Stimulated activated CD8-positive, alpha-beta memory T cell treated with anti-CD3 and anti-CD28 coated beads, Interleukin-15, amount 100 ng/mL, for 48 hours (primary cell): ENCODE data around the gene SMCO2.

Source experiments
- DNase-seq, 2 donors: peaks; one replicate each; pipeline ENCODE4 v3.0.0-alpha.2; 2020; ENCODE audit warnings: low read depth in 2 of 2

The SMCO2 gene

GRCh38 chr12:27446436-27446835 lies at the start of gene SMCO2:
SMCO2 (plus strand) TSS chr12:27446736; CDS start chr12:27470632, 23,896 bp downstream.
- no peak for DNase-seq

DNA sequence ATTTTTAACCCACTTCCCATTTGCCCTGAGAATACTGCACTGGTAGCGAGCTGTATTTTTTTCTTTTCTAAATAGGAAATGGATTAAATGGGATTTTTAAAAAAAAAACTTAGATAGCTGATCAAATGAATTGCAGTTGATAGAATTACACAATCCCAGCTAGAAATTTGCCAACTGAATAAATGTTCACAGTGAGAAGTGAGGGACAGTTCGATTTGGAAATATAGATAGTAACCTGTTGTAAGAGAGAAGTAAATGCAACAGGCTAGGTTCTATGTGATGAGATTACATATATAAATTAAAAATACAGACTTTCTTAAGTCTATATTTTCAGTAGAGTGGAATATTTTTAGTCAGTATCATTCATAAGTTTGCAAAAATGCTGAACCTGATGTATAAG lies 48.1 kb upstream of the SMCO2 start:
- DNase-seq: no peak

DNA sequence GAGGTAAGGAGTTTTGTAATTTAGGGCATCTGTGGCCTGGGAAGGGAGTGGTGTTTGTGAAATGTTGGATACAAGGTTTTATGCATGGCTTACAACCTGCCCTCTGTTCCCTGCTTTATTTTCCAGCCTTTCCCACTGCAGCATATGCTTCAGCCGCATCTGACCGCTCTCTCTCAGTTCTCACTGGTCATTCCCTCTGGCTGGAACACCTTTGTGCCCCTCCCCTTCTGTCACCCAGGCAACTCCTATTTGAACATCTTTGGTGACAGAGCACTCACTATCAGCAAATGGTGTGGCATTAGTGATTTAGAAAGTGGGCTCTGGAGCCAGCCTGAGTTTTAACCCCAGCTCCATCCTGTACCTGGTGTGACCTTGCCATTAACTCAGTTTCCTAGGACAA lies 47.5 kb upstream of the SMCO2 start:
- DNase-seq: no peak

DNA sequence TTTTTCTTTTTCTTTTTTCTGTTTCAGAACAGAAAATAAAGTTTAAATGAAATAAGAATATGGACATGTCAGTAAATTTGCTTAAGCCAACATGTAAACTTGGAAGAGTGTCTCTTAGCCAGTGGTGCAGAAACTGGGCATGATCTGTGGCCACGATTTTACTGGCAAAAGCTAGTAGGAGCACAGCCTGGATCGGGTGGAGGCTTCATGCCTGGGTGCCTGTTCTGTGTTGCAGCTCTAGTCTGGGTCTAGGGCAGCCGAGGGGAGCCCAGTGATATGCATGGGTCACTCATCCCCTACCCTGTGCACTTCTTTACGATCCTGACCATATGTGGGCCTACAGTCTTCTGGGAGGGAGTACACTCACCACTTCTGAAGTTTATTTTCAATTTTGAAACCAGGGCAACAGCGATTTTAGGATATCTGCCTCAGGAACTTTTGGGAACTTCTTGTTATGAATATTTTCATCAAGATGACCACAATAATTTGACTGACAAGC lies 45.6 kb upstream of the SMCO2 start:
- DNase-seq: no peak

GRCh38 chr12:27412047-27412446 lies 34.5 kb upstream of the SMCO2 start:
- no peak for DNase-seq

- no peak for DNase-seq
These were observed 23.8 kb upstream of the SMCO2 start for GRCh38 chr12:27422697-27423096.

GRCh38 chr12:27424631-27425230 lies 21.8 kb upstream of the SMCO2 start:
- DNase-seq: no peak

GRCh38 chr12:27425306-27425705 lies 21.2 kb upstream of the SMCO2 start:
- DNase-seq: no peak

GRCh38 chr12:27426743-27427487 lies 19.6 kb upstream of the SMCO2 start:
- DNase-seq: no peak

DNA sequence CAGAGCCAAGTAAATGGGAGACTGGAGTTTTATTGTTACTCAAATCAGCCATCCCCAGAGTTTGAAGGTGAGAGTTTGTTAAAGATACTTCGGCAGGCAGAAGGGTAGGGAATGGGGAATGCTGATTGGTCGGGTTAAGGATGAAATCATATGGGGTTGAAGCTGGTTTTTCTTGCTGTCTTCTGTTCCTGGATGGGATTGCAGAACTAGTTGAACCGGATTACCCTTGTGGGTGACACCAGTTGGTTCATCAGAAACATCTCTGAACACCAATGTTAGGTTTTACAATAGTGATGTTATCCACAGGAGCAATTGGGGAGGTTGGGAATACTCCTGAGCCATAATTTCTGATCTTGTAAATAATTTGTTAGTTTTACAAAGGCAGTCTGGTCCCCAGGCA lies 18.7 kb upstream of the SMCO2 start:
- no peak for DNase-seq

GRCh38 chr12:27428466-27428865 lies 18.1 kb upstream of the SMCO2 start:
- no peak for DNase-seq

DNA sequence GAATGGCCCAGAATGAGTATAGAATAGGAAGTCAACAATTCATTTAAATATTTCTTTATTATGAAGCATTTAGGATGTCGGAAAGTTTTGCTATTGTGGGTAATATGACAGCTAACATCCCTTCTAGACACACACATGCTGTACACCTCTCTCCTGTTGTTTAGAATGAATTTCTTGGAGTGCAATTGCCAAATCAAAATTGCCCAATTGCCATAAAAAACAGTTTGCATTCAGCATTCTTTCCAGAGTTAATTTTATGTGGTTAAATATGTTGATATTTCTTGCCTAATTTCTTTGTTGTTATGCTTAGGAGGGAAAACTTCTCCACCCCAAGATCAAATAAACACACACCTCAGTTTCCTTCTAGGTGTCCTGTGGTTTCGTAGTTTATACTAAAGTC lies 16.9 kb upstream of the SMCO2 start:
- no peak for DNase-seq

GRCh38 chr12:27431185-27431584 lies 15.4 kb upstream of the SMCO2 start:
- DNase-seq: no peak

GRCh38 chr12:27434673-27435565 lies 11.6 kb upstream of the SMCO2 start:
- no peak for DNase-seq

- no peak for DNase-seq
These were observed 10.5 kb upstream of the SMCO2 start for GRCh38 chr12:27436029-27436428.

DNA sequence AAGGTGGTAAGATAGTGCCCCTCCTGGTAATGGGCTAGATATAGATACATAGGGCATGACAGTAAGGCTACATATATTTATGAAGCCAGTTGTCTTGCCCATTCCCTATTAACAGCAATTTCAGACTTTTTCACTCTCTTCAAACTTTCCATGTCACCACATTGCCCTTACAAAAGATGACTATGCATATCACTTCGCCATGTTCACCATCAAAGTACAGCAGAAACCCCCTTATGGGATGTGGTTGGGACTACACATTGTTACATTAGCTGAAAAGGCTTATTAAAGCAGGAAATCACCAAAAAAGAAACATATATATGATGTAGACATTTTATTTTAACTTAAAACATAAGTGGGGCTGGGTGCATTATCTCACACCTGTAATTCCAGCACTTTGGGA lies 9.8 kb upstream of the SMCO2 start:
- DNase-seq: no peak

- no peak for DNase-seq
These were observed 8.7 kb upstream of the SMCO2 start for GRCh38 chr12:27437839-27438238.

DNA sequence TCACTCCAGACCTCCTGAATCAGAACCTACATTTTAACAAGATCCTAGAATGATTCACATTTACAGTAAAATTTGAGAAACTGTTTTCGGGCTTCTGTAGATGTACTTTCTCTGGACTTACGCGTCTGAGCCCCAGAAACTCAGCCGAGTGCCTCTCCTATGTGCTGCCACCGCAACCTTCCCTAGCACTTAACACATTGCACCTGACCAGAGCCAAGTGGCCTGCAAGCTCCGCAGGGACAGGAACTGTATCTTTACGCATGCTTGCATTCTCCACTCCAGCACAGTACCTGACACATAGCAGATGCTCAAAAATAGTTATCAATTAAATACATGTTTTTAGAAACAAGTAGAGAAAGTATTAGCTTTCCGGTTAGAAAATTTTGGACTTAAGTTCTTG lies 1.2 kb downstream of the SMCO2 start:
- no peak for DNase-seq

- DNase-seq: no peak
These were observed 2.5 kb downstream of the SMCO2 start for GRCh38 chr12:27449026-27449425.

DNA sequence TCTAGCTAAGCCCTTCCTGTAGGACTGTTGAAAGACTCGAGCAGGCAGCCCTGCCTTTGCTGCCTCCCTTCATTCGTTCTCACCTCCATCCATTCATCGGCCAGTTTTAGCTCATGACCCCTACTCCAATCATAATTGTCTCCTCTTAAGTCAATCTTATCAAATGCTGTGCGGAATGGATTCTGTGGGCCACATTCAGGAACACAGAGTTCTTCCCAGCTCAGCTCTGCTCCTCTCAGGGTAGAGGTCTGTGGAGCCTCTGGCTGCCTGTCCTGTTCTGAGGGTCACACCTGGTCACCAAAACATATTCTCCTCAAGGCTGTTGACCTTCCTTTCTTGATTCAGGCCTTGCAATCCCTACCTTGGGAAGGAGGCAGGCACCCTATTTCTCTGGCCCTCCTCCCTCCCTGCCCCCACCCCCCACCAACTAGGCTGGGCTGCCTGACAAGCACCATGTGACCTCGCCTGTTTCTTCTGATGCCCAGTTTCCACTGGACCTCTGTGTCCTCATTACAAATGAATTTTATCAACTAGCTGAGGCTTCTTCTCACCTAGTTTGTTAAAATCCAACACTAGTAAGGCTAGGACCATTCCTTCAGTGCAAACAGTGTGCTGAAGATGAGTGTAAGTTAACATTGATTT lies 3.5 kb downstream of the SMCO2 start:
- DNase-seq: no peak

GRCh38 chr12:27451036-27451825 lies 4.7 kb downstream of the SMCO2 start:
- DNase-seq: no peak
